Stimulated activated naive CD8-positive, alpha-beta T cell treated with anti-CD3 and anti-CD28 coated beads, Interleukin-15, Interleukin-2, amounts not matched to agents 100 ng/mL and 50 ng/mL, for 24 hours (primary cell): Measurements from ENCODE around the gene DCAF4.
A peak's percentile ranks its signal among the peaks of the same experiment; 100 is the strongest.

Source experiments
- H3K27ac Mint-ChIP-seq: one replicate; pipeline ENCODE4 v1.8.0; 2021; ENCODE audit warnings: mild to moderate bottlenecking, mixed read lengths
- H3K27me3 Mint-ChIP-seq: one replicate; pipeline ENCODE4 v1.8.0; 2021; ENCODE audit warnings: mixed read lengths
- H3K36me3 Mint-ChIP-seq: one replicate; pipeline ENCODE4 v1.8.0; 2021; ENCODE audit warnings: low read depth, mixed read lengths
- H3K4me1 Mint-ChIP-seq: one replicate; pipeline ENCODE4 v1.8.0; 2021; ENCODE audit warnings: low read depth, mixed read lengths
- H3K4me3 Mint-ChIP-seq: one replicate; pipeline ENCODE4 v1.8.0; 2021; ENCODE audit warnings: mild to moderate bottlenecking, mixed read lengths
- H3K9me3 Mint-ChIP-seq: one replicate; pipeline ENCODE4 v1.8.0; 2021; ENCODE audit warnings: mixed read lengths

DCAF4 gene

DNA sequence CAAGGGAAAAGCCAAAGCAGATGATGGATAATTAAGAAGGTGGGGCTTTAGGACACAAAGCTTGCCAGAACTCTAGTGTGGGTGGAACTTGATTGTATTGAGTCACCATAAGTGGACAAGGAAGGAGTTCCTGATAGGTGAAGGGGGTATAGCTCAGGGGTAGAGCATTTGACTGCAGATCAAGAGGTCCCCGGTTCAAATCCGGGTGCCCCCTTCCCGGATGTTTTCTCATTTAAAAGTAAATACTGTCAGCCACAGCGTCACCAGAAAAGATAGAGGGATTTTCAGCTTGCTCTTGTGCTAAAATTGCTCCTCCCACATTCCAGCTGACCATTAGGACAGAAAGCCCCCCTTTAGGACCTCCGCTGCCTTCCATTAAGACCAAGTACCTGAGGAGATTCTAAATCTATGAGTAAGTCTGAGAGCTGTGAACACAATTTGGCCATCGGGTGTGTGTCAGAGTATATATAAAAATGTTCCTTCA lies 36.6 kb downstream of the DCAF4 start:
- H3K9me3 Mint-ChIP-seq, result no peaks in the 10 kb centered on the region
- H3K27ac Mint-ChIP-seq, result peak overlapping the region; percentile 81
- H3K27me3 Mint-ChIP-seq, result no peaks in the 10 kb centered on the region
- peaks cover 18% of the 10 kb centered on the region for H3K4me1 Mint-ChIP-seq
- H3K4me3 Mint-ChIP-seq, result no peak overlapping the region
- H3K36me3 Mint-ChIP-seq, result peaks cover 40% of the 10 kb centered on the region

GRCh38 chr14:72965249-72965648 lies 39.0 kb downstream of the DCAF4 start:
- H3K27ac Mint-ChIP-seq, result peak overlapping the region; percentile 16
- no peak overlapping the region for H3K4me3 Mint-ChIP-seq
- H3K9me3 Mint-ChIP-seq, result no peaks in the 10 kb centered on the region
- peaks cover 40% of the 10 kb centered on the region for H3K36me3 Mint-ChIP-seq
- H3K27me3 Mint-ChIP-seq, result no peaks in the 10 kb centered on the region
- peaks cover 18% of the 10 kb centered on the region for H3K4me1 Mint-ChIP-seq

- Mint-ChIP-seq H3K4me1 (peaks cover 18% of the 10 kb centered on the region), H3K27ac (no peak overlapping the region), H3K9me3 (no peaks in the 10 kb centered on the region), H3K4me3 (no peak overlapping the region), H3K27me3 (no peaks in the 10 kb centered on the region), H3K36me3 (peaks cover 34% of the 10 kb centered on the region)
These were observed 39.8 kb downstream of the DCAF4 start for GRCh38 chr14:72966038-72966437.

- Mint-ChIP-seq H3K4me3 (no peak overlapping the region), H3K4me1 (peaks cover 11% of the 10 kb centered on the region), H3K27me3 (no peaks in the 10 kb centered on the region), H3K36me3 (peaks cover 20% of the 10 kb centered on the region), H3K9me3 (no peaks in the 10 kb centered on the region), H3K27ac (no peak overlapping the region)
These were observed 42.1 kb downstream of the DCAF4 start for GRCh38 chr14:72968316-72968715.

GRCh38 chr14:72970058-72970630 lies 43.9 kb downstream of the DCAF4 start:
- H3K9me3 Mint-ChIP-seq, result no peaks in the 10 kb centered on the region
- H3K4me3 Mint-ChIP-seq, result no peak overlapping the region
- no peaks in the 10 kb centered on the region for H3K27me3 Mint-ChIP-seq
- H3K4me1 Mint-ChIP-seq, result peaks cover 1% of the 10 kb centered on the region
- H3K27ac Mint-ChIP-seq, result no peak overlapping the region
- H3K36me3 Mint-ChIP-seq, result peaks cover 24% of the 10 kb centered on the region

- Mint-ChIP-seq H3K27ac (no peak overlapping the region), H3K4me1 (no peaks in the 10 kb centered on the region), H3K9me3 (no peaks in the 10 kb centered on the region), H3K27me3 (no peaks in the 10 kb centered on the region), H3K4me3 (no peak overlapping the region), H3K36me3 (peaks cover 28% of the 10 kb centered on the region)
These were observed 44.7 kb downstream of the DCAF4 start for GRCh38 chr14:72970824-72971434.

DNA sequence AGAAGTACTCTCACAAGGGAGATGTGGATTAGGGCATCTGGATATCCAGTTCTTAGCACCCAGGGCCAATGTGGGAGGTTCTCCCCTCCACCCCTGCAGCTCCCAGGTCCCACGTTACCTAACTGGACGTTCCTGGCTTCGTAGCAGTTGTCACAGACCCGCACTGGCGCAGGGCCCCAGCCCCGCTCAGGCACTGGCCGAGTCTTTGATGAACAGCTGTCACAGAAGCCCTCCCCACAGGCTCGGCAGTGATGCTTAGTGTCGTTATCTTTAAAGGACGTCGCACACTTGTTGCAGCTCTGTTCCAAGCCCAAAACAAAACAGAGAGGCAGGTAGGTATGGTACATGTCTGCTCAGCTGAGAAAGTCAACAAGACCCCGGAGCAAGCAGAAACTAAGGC lies 48.4 kb downstream of the DCAF4 start:
- Mint-ChIP-seq H3K27ac (no peak overlapping the region), H3K36me3 (peaks cover 34% of the 10 kb centered on the region)

DNA sequence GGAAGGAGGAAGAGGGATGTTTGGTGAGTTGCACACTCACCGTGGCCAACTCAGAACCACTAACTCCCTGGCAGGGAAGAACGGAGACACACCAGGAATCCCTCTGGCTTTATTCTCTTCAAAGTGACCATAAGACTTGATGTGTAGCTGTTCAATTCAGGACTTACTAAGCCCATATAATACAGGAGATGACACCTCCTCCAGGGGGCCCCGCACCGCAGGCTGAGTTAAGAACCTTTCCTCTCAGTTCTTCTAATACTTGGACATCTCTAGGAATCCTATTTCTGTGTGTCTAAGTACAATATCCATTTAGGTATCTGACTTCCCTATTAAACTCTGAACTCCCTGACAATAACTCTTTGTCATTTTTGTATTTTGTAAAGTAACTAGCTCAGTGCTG lies 49.5 kb downstream of the DCAF4 start:
- no peaks in the 10 kb centered on the region for H3K9me3 Mint-ChIP-seq
- H3K4me3 Mint-ChIP-seq, result no peak overlapping the region
- H3K27ac Mint-ChIP-seq, result no peak overlapping the region
- H3K36me3 Mint-ChIP-seq, result peaks cover 27% of the 10 kb centered on the region
- no peaks in the 10 kb centered on the region for H3K27me3 Mint-ChIP-seq
- no peaks in the 10 kb centered on the region for H3K4me1 Mint-ChIP-seq

More for the DNA sequence above, 48.4 kb downstream of the DCAF4 start:
- no peaks in the 10 kb centered on the region for H3K27me3 Mint-ChIP-seq
- no peaks in the 10 kb centered on the region for H3K4me1 Mint-ChIP-seq
- no peak overlapping the region for H3K4me3 Mint-ChIP-seq
- H3K9me3 Mint-ChIP-seq, result no peaks in the 10 kb centered on the region

DNA sequence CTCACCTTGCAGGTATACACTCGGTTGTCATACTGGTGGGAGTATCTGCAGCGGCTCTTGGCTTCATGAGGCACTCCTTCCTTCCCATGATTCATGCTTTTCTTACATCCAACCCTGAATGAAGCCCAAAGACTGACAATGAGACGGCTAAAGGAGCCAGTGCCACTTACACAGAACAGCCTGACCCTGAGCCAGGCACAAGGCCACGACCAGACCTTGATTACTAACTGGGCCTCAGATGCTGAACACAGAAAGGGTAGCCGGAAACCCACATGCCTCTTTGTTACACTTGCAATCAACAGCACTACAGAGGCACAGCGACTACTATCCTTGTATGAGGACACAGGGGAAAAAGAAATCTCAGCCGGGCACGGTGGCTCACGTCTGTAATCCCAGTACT lies 52.6 kb downstream of the DCAF4 start:
- Mint-ChIP-seq H3K4me3 (no peak overlapping the region), H3K9me3 (no peaks in the 10 kb centered on the region), H3K27ac (no peak overlapping the region), H3K4me1 (no peaks in the 10 kb centered on the region), H3K27me3 (no peaks in the 10 kb centered on the region), H3K36me3 (peaks cover 30% of the 10 kb centered on the region)

- H3K36me3 Mint-ChIP-seq, result peaks cover 34% of the 10 kb centered on the region
- no peak overlapping the region for H3K27ac Mint-ChIP-seq
- H3K4me3 Mint-ChIP-seq, result no peak overlapping the region
- H3K9me3 Mint-ChIP-seq, result no peaks in the 10 kb centered on the region
- H3K27me3 Mint-ChIP-seq, result no peaks in the 10 kb centered on the region
- no peaks in the 10 kb centered on the region for H3K4me1 Mint-ChIP-seq
These were observed 54.6 kb downstream of the DCAF4 start for GRCh38 chr14:72980863-72981262.

- H3K4me3 Mint-ChIP-seq, result no peak overlapping the region
- no peaks in the 10 kb centered on the region for H3K9me3 Mint-ChIP-seq
- peaks cover 36% of the 10 kb centered on the region for H3K36me3 Mint-ChIP-seq
- no peaks in the 10 kb centered on the region for H3K27me3 Mint-ChIP-seq
- H3K4me1 Mint-ChIP-seq, result no peaks in the 10 kb centered on the region
- H3K27ac Mint-ChIP-seq, result no peak overlapping the region
These were observed 56.0 kb downstream of the DCAF4 start for GRCh38 chr14:72982146-72982708.

- H3K4me3 Mint-ChIP-seq, result no peak overlapping the region
- H3K4me1 Mint-ChIP-seq, result no peaks in the 10 kb centered on the region
- H3K27ac Mint-ChIP-seq, result no peak overlapping the region
- H3K36me3 Mint-ChIP-seq, result peaks cover 38% of the 10 kb centered on the region
- H3K27me3 Mint-ChIP-seq, result no peaks in the 10 kb centered on the region
- H3K9me3 Mint-ChIP-seq, result no peaks in the 10 kb centered on the region
These were observed 60.0 kb downstream of the DCAF4 start for GRCh38 chr14:72986214-72986613.

GRCh38 chr14:72986857-72987256 lies 60.6 kb downstream of the DCAF4 start:
- no peaks in the 10 kb centered on the region for H3K9me3 Mint-ChIP-seq
- no peak overlapping the region for H3K27ac Mint-ChIP-seq
- no peak overlapping the region for H3K4me3 Mint-ChIP-seq
- H3K4me1 Mint-ChIP-seq, result no peaks in the 10 kb centered on the region
- no peaks in the 10 kb centered on the region for H3K27me3 Mint-ChIP-seq
- peaks cover 42% of the 10 kb centered on the region for H3K36me3 Mint-ChIP-seq

GRCh38 chr14:72990171-72990570 lies 63.9 kb downstream of the DCAF4 start:
- Mint-ChIP-seq H3K9me3 (no peaks in the 10 kb centered on the region), H3K36me3 (peaks cover 39% of the 10 kb centered on the region)

GRCh38 chr14:72996916-72997315 lies 70.7 kb downstream of the DCAF4 start:
- Mint-ChIP-seq H3K9me3 (no peaks in the 10 kb centered on the region), H3K27ac (no peak overlapping the region), H3K4me3 (no peak overlapping the region), H3K36me3 (peaks cover 47% of the 10 kb centered on the region), H3K4me1 (no peaks in the 10 kb centered on the region), H3K27me3 (no peaks in the 10 kb centered on the region)

More at GRCh38 chr14:72990171-72990570, 63.9 kb downstream of the DCAF4 start:
- no peak overlapping the region for H3K27ac Mint-ChIP-seq
- H3K4me1 Mint-ChIP-seq, result no peaks in the 10 kb centered on the region
- H3K4me3 Mint-ChIP-seq, result no peak overlapping the region
- H3K27me3 Mint-ChIP-seq, result no peaks in the 10 kb centered on the region
